Neural progenitor cell (in vitro differentiated cells): ENCODE results near the gene FASTKD3. TPM values are rescaled to one million over a fixed set of nuclear protein-coding genes. Genes with fewer than 3 reads are reported as not detected.

Experiments used
- DNase-seq: peaks from one replicate; pipeline ENCODE4 v3.0.0-alpha.2; 2016; ENCODE audit warnings: low spot score
- H2AFZ ChIP-seq: fragments of 200-600 bp; sonication (generic); replicated peaks from 2 replicates; pipeline ENCODE4 v1.6.1; 2016; ENCODE audit warnings: antibody characterized with exemption
- H3F3A ChIP-seq: fragments of 200-600 bp; sonication (generic); 2 replicates; pipeline ENCODE4 v1.6.1; 2016; ENCODE audit warnings: antibody characterized with exemption, low read depth
- H3K27ac ChIP-seq: fragments of 200-600 bp; sonication (generic); 2 replicates; pipeline ENCODE4 v1.5.1; 2016; ENCODE audit warnings: mild to moderate bottlenecking
- H3K27me3 ChIP-seq: fragments of 200-600 bp; sonication (generic); 2 replicates; pipeline ENCODE4 v1.6.1; 2016; ENCODE audit warnings: mild to moderate bottlenecking, moderate library complexity
- H3K36me3 ChIP-seq: fragments of 200-600 bp; sonication (generic); 2 replicates; pipeline ENCODE4 v1.5.1; 2016
- H3K4me1 ChIP-seq: fragments of 200-600 bp; sonication (generic); 2 replicates; pipeline ENCODE4 v1.6.1; 2016; ENCODE audit warnings: mixed run types
- H3K4me2 ChIP-seq: fragments of 200-600 bp; sonication (generic); 2 replicates; pipeline ENCODE4 v1.6.1; 2016
- H3K4me3 ChIP-seq: fragments of 200-600 bp; sonication (generic); 2 replicates; pipeline ENCODE4 v1.5.1; 2016
- H3K79me2 ChIP-seq: fragments of 200-600 bp; sonication (generic); 2 replicates; pipeline ENCODE4 v1.6.1; 2016; ENCODE audit warnings: low read depth
- H3K9ac ChIP-seq: fragments of 200-600 bp; sonication (generic); 2 replicates; pipeline ENCODE4 v1.6.1; 2016
- H3K9me3 ChIP-seq: fragments of 200-600 bp; sonication (generic); 2 replicates; pipeline ENCODE4 v1.5.1; 2016; ENCODE audit warnings: low read depth
- H4K20me1 ChIP-seq: fragments of 200-600 bp; sonication (generic); 2 replicates; pipeline ENCODE4 v1.6.1; 2016; ENCODE audit warnings: low read depth
- H3K27ac Mint-ChIP-seq: 3 replicates; pipeline ENCODE4 v1.8.0; 2021; ENCODE audit warnings: mixed read lengths
- H3K27me3 Mint-ChIP-seq: 2 replicates; pipeline ENCODE4 v1.8.0; 2022; ENCODE audit warnings: low read depth, mild to moderate bottlenecking, inconsistent platforms, moderate library complexity, mixed read lengths; ENCODE audit not compliant: insufficient read depth
- H3K36me3 Mint-ChIP-seq: 3 replicates; pipeline ENCODE4 v1.8.0; 2021; ENCODE audit warnings: mixed read lengths
- H3K4me1 Mint-ChIP-seq: 3 replicates; pipeline ENCODE4 v1.8.0; 2021; ENCODE audit warnings: mixed read lengths
- H3K4me3 Mint-ChIP-seq: 3 replicates; pipeline ENCODE4 v1.8.0; 2021; ENCODE audit warnings: mild to moderate bottlenecking, moderate library complexity, mixed read lengths
- H3K9me3 Mint-ChIP-seq: 3 replicates; pipeline ENCODE4 v1.8.0; 2020; ENCODE audit warnings: mixed read lengths
- CTCF ChIP-seq: fragments of 200-600 bp; sonication (generic); IDR thresholded peaks from 2 replicates; pipeline ENCODE4 v1.5.1; 2017; ENCODE audit warnings: antibody characterized with exemption, mild to moderate bottlenecking
- EZH2 ChIP-seq: fragments of 200-600 bp; sonication (generic); IDR thresholded peaks from 2 replicates; pipeline ENCODE4 v1.6.1; 2017; ENCODE audit warnings: antibody characterized with exemption, mild to moderate bottlenecking, moderate library complexity
- EZH2phosphoT487 ChIP-seq: fragments of 200-600 bp; sonication (generic); IDR thresholded peaks from 2 replicates; pipeline ENCODE4 v1.6.1; 2017; ENCODE audit warnings: antibody characterized with exemption
- total RNA-seq: library from RNA; depleted of rRNA; stranded (reverse); fragments of >200 nt; gene quantifications from 2 replicates; pipeline ENCODE4 v1.2.3, GENCODE V29; 2015; ENCODE audit warnings: low replicate concordance

Gene FASTKD3
- total RNA-seq, 1 donor from 2014 or later, result 32.2 TPM

- H3K4me3 Mint-ChIP-seq, result no peak overlapping the region
- H3K9me3 Mint-ChIP-seq, result peaks cover 5% of the 10 kb centered on the region
- H4K20me1 ChIP-seq, result no peaks in the 10 kb centered on the region
- H3K4me1 Mint-ChIP-seq, result peaks cover 3% of the 10 kb centered on the region
- H3K4me1 ChIP-seq, result peaks cover 4% of the 10 kb centered on the region
- no peaks in the 10 kb centered on the region for H3K9me3 ChIP-seq
- H3K4me3 ChIP-seq, result no peak overlapping the region
- no peaks in the 10 kb centered on the region for H3K36me3 Mint-ChIP-seq
- H3K27ac ChIP-seq, result no peak overlapping the region
- H3F3A ChIP-seq, result no peaks in the 10 kb centered on the region
- H2AFZ ChIP-seq, result no peak overlapping the region
- H3K27ac Mint-ChIP-seq, result no peak overlapping the region
- no peak for DNase-seq
- no peak overlapping the region for H3K9ac ChIP-seq
- H3K27me3 ChIP-seq, result no peaks in the 10 kb centered on the region
- peaks cover 2% of the 10 kb centered on the region for H3K27me3 Mint-ChIP-seq
- no peak for TF ChIP-seq EZH2phosphoT487
- TF ChIP-seq EZH2, result no peak
- TF ChIP-seq CTCF, result no peak
- H3K79me2 ChIP-seq, result no peaks in the 10 kb centered on the region
- no peaks in the 10 kb centered on the region for H3K36me3 ChIP-seq
- H3K4me2 ChIP-seq, result no peak overlapping the region
These were observed 31.4 kb downstream of the FASTKD3 start for GRCh38 chr5:7837403-7837802.

- no peak overlapping the region for H3K27ac ChIP-seq
- no peak overlapping the region for H3K4me3 ChIP-seq
- no peaks in the 10 kb centered on the region for H3K79me2 ChIP-seq
- H3K36me3 ChIP-seq, result no peaks in the 10 kb centered on the region
- H4K20me1 ChIP-seq, result no peaks in the 10 kb centered on the region
- no peaks in the 10 kb centered on the region for H3K9me3 Mint-ChIP-seq
- H3K27me3 ChIP-seq, result no peaks in the 10 kb centered on the region
- H3K36me3 Mint-ChIP-seq, result no peaks in the 10 kb centered on the region
- TF ChIP-seq EZH2, result no peak
- no peak for TF ChIP-seq EZH2phosphoT487
- no peak for TF ChIP-seq CTCF
- H3K27me3 Mint-ChIP-seq, result no peaks in the 10 kb centered on the region
- peaks cover 4% of the 10 kb centered on the region for H3K4me1 ChIP-seq
- no peak for DNase-seq
- H3K4me3 Mint-ChIP-seq, result no peak overlapping the region
- H3K9ac ChIP-seq, result no peak overlapping the region
- H3K4me1 Mint-ChIP-seq, result peaks cover 3% of the 10 kb centered on the region
- no peaks in the 10 kb centered on the region for H3F3A ChIP-seq
- H3K4me2 ChIP-seq, result no peak overlapping the region
- H3K27ac Mint-ChIP-seq, result no peak overlapping the region
- H3K9me3 ChIP-seq, result no peaks in the 10 kb centered on the region
- no peak overlapping the region for H2AFZ ChIP-seq
These were observed 33.8 kb downstream of the FASTKD3 start for GRCh38 chr5:7834982-7835381.

GRCh38 chr5:7828269-7828668 lies 40.6 kb downstream of the FASTKD3 start:
- H3K9me3 Mint-ChIP-seq, result no peaks in the 10 kb centered on the region

GRCh38 chr5:7827610-7828009 lies 41.2 kb downstream of the FASTKD3 start:
- H3K27ac Mint-ChIP-seq, result no peak overlapping the region
- Histone ChIP-seq H3K4me3 (no peak overlapping the region), H3K36me3 (no peaks in the 10 kb centered on the region), H3F3A (no peaks in the 10 kb centered on the region), H2AFZ (no peak overlapping the region), H3K9ac (no peak overlapping the region), H3K27ac (no peak overlapping the region), H3K4me1 (peaks cover 5% of the 10 kb centered on the region), H4K20me1 (no peaks in the 10 kb centered on the region), H3K27me3 (no peaks in the 10 kb centered on the region), H3K9me3 (no peaks in the 10 kb centered on the region), H3K79me2 (no peaks in the 10 kb centered on the region), H3K4me2 (no peak overlapping the region)
- no peak overlapping the region for H3K4me3 Mint-ChIP-seq
- no peaks in the 10 kb centered on the region for H3K9me3 Mint-ChIP-seq
- TF ChIP-seq CTCF (no peak), EZH2 (no peak), EZH2phosphoT487 (no peak)
- peaks cover 21% of the 10 kb centered on the region for H3K4me1 Mint-ChIP-seq
- H3K36me3 Mint-ChIP-seq, result no peaks in the 10 kb centered on the region
- no peak for DNase-seq
- no peaks in the 10 kb centered on the region for H3K27me3 Mint-ChIP-seq

More at GRCh38 chr5:7828269-7828668, 40.6 kb downstream of the FASTKD3 start:
- H3K9me3 ChIP-seq, result no peaks in the 10 kb centered on the region
- DNase-seq, result no peak
- Mint-ChIP-seq H3K36me3 (no peaks in the 10 kb centered on the region), H3K4me1 (peaks cover 21% of the 10 kb centered on the region), H3K27ac (no peak overlapping the region), H3K27me3 (no peaks in the 10 kb centered on the region), H3K4me3 (no peak overlapping the region)
- no peak overlapping the region for H2AFZ ChIP-seq
- H3K79me2 ChIP-seq, result no peaks in the 10 kb centered on the region
- H3K9ac ChIP-seq, result no peak overlapping the region
- H3K4me1 ChIP-seq, result peaks cover 5% of the 10 kb centered on the region
- no peak overlapping the region for H3K4me3 ChIP-seq
- H4K20me1 ChIP-seq, result no peaks in the 10 kb centered on the region
- H3K4me2 ChIP-seq, result no peak overlapping the region
- H3K27me3 ChIP-seq, result no peaks in the 10 kb centered on the region
- H3K36me3 ChIP-seq, result no peaks in the 10 kb centered on the region
- TF ChIP-seq EZH2 (no peak), EZH2phosphoT487 (no peak)
- H3K27ac ChIP-seq, result no peak overlapping the region
- H3F3A ChIP-seq, result no peaks in the 10 kb centered on the region
